ENCODE data around the gene BPIFB1. TPM values are rescaled to one million over a fixed set of nuclear protein-coding genes. Genes with fewer than 3 reads are reported as not detected.

Gene BPIFB1
- total and polyA plus RNA-seq, 2 of the 13 experiments (the other 11 are each of a cell fraction or from before 2014, with no cell fraction given) = 0.82 to 4.4 TPM

- H4K20me1 ChIP-seq (ENCODE audit: insufficient read depth, low read length) = no peaks in the 10 kb centered on the region
- TF ChIP-seq, protein P1, sequence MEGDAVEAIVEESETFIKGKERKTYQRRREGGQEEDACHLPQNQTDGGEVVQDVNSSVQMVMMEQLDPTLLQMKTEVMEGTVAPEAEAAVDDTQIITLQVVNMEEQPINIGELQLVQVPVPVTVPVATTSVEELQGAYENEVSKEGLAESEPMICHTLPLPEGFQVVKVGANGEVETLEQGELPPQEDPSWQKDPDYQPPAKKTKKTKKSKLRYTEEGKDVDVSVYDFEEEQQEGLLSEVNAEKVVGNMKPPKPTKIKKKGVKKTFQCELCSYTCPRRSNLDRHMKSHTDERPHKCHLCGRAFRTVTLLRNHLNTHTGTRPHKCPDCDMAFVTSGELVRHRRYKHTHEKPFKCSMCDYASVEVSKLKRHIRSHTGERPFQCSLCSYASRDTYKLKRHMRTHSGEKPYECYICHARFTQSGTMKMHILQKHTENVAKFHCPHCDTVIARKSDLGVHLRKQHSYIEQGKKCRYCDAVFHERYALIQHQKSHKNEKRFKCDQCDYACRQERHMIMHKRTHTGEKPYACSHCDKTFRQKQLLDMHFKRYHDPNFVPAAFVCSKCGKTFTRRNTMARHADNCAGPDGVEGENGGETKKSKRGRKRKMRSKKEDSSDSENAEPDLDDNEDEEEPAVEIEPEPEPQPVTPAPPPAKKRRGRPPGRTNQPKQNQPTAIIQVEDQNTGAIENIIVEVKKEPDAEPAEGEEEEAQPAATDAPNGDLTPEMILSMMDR (CRISPR knock-in tag; IDR thresholded peaks at IDR 0.05) = peak; percentile 51
- TF ChIP-seq ZNF629 (CRISPR knock-in tag; conservative IDR thresholded peaks at IDR 0.05) = peak; percentile 76
- 0 out of 2 replicates have a peak, but pooled peaks have one; percentile 6 for TF ChIP-seq FOXO1 (CRISPR knock-in tag; IDR thresholded peaks at IDR 0.05)
- TF ChIP-seq, protein P2, sequence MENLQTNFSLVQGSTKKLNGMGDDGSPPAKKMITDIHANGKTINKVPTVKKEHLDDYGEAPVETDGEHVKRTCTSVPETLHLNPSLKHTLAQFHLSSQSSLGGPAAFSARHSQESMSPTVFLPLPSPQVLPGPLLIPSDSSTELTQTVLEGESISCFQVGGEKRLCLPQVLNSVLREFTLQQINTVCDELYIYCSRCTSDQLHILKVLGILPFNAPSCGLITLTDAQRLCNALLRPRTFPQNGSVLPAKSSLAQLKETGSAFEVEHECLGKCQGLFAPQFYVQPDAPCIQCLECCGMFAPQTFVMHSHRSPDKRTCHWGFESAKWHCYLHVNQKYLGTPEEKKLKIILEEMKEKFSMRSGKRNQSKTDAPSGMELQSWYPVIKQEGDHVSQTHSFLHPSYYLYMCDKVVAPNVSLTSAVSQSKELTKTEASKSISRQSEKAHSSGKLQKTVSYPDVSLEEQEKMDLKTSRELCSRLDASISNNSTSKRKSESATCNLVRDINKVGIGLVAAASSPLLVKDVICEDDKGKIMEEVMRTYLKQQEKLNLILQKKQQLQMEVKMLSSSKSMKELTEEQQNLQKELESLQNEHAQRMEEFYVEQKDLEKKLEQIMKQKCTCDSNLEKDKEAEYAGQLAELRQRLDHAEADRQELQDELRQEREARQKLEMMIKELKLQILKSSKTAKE (CRISPR knock-in tag; IDR thresholded peaks at IDR 0.05; ENCODE audit: borderline replicate concordance) = no peak
- TF ChIP-seq DR1 (CRISPR knock-in tag; IDR thresholded peaks at IDR 0.05) = no peak
- no peak for TF ChIP-seq KDM2A (CRISPR knock-in tag; IDR thresholded peaks at IDR 0.05; ENCODE audit: borderline replicate concordance, low read depth)
- TF ChIP-seq, protein P3, sequence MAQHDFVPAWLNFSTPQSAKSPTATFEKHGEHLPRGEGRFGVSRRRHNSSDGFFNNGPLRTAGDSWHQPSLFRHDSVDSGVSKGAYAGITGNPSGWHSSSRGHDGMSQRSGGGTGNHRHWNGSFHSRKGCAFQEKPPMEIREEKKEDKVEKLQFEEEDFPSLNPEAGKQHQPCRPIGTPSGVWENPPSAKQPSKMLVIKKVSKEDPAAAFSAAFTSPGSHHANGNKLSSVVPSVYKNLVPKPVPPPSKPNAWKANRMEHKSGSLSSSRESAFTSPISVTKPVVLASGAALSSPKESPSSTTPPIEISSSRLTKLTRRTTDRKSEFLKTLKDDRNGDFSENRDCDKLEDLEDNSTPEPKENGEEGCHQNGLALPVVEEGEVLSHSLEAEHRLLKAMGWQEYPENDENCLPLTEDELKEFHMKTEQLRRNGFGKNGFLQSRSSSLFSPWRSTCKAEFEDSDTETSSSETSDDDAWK (CRISPR knock-in tag; IDR thresholded peaks at IDR 0.05) = no peak
- no peak for TF ChIP-seq KDM5B (CRISPR knock-in tag; IDR thresholded peaks at IDR 0.05; ENCODE audit: borderline replicate concordance)
- TF ChIP-seq RBFOX2 (IDR thresholded peaks at IDR 0.05; ENCODE audit: low read depth, low read length) = no peak
- peak; percentile 77 for TF ChIP-seq TEAD3 (CRISPR knock-in tag; optimal IDR thresholded peaks at IDR 0.05; ENCODE audit: borderline replicate concordance)
- TF ChIP-seq STAG1 (CRISPR knock-in tag; IDR thresholded peaks at IDR 0.05) = peak; percentile 43
- TF ChIP-seq, protein P4, sequence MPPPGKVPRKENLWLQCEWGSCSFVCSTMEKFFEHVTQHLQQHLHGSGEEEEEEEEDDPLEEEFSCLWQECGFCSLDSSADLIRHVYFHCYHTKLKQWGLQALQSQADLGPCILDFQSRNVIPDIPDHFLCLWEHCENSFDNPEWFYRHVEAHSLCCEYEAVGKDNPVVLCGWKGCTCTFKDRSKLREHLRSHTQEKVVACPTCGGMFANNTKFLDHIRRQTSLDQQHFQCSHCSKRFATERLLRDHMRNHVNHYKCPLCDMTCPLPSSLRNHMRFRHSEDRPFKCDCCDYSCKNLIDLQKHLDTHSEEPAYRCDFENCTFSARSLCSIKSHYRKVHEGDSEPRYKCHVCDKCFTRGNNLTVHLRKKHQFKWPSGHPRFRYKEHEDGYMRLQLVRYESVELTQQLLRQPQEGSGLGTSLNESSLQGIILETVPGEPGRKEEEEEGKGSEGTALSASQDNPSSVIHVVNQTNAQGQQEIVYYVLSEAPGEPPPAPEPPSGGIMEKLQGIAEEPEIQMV (CRISPR knock-in tag; IDR thresholded peaks at IDR 0.05; ENCODE audit: low read depth) = 0 out of 2 replicates have a peak, but pooled peaks have one; percentile 18
- TF ChIP-seq MATR3 (CRISPR knock-in tag; IDR thresholded peaks at IDR 0.05) = no peak
- 0 out of 2 replicates have a peak, but pooled peaks have one; percentile 11 for TF ChIP-seq ZFX (CRISPR knock-in tag; IDR thresholded peaks at IDR 0.05; ENCODE audit: low read depth)
- TF ChIP-seq CAMTA2 (CRISPR knock-in tag; IDR thresholded peaks at IDR 0.05; ENCODE audit: borderline replicate concordance) = no peak
- TF ChIP-seq PHB2 (IDR thresholded peaks at IDR 0.05; ENCODE audit: partially characterized antibody) = no peak
- TF ChIP-seq NFYB (CRISPR knock-in tag; IDR thresholded peaks at IDR 0.05) = no peak
- H3K4me1 ChIP-seq (ENCODE audit: insufficient read depth, low read length) = peaks cover 51% of the 10 kb centered on the region
- intact Hi-C loops (cut with micrococcal nuclease; ENCODE audit: unreplicated experiment) (no loop called here), in situ Hi-C loops (cut with HindIII; ENCODE audit: extremely low pct_ligation_motif_present, low pct_unique_long_range_greater_than_20kb) (no loop called here)
- peaks cover 3 to 21% of the 10 kb centered on the region in 2 experiments; a peak in 4 of 5 replicates for H3K27me3 ChIP-seq (ENCODE audit: control insufficient read depth in 1 of 2, insufficient read depth in 2 of 2, low read length in 2 of 2)
- no peak for FAIRE-seq
- no TSS peak for BruUV-seq (replicated peaks)
- WGBS (ENCODE audit: low lambda C conversion rate) = 68% methylated on average over 8 of the region's 8 CpGs
- ChIA-PET CTCF (ENCODE audit: low intra/inter-chr PET ratio, low total read pairs) (no interaction called here), POLR2A (no interaction called here)
- no peaks in the 10 kb centered on the region for H3K79me2 ChIP-seq (ENCODE audit: insufficient read depth, low read length)
- no peak overlapping the region for H3K9ac ChIP-seq (ENCODE audit: insufficient read depth, low read depth, low read length)
- no peak overlapping the region for H2AFZ ChIP-seq (ENCODE audit: low read length)
- H3K36me3 ChIP-seq (replicated peaks in 1 of 2; ENCODE audit: control insufficient read depth in 1 of 2, insufficient read depth in 2 of 2, low read length in 2 of 2) = no peaks in the 10 kb centered on the region
- ATAC-seq = no peak
- no peaks in the 10 kb centered on the region for H3K9me3 ChIP-seq (ENCODE audit: low read length)
- no peak overlapping the region for H3K27ac ChIP-seq (ENCODE audit: extremely low read length, insufficient read depth, low read length)
- H3K4me3 ChIP-seq (replicated peaks in 1 of 3; ENCODE audit: insufficient read depth in 1 of 3, low read depth in 2 of 3, low read length in 3 of 3) = no peak overlapping the region
- no peak overlapping the region for H3K4me2 ChIP-seq (ENCODE audit: low read depth, low read length)
- DNase-seq (ENCODE audit: low spot score) = no peak
Measured at GRCh38 chr20:33337119-33337518, 54.1 kb downstream of the BPIFB1 start.

All from HepG2 (cell line).